Anterior cingulate cortex (tissue), 58 donors: ENCODE data around the gene SLC24A1.

ENCODE experiments used
- DNase-seq, 58 donors: peaks; one replicate each; lab custom pipeline; 2025; lab: John Stamatoyannopoulos, UW

Gene SLC24A1

DNA sequence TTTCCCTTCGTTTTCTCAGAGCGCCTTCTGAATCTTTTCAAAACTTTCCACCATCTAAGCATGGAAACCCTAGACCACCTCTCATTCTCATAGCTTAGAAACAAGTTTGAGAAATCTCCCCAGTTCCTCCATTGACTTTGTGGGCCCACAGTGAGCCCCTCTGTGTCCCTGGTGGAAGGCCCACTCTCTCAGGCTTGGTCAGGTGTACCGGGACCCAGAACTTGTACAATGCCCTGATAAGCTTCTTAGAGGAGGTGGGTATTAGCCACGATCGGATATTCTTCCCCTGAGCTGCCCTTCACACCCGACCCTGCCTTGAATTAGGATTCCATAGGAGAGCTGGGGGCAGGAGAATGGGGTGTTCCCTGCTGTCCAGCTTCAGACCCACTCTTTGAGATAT is at the start of gene SLC24A1:
TSS of gene SLC24A1 (plus strand) at position 301 of the 400 bp plus-strand sequence. CDS start 2,143 bp downstream, outside the sequence.
- no peak for DNase-seq

DNA sequence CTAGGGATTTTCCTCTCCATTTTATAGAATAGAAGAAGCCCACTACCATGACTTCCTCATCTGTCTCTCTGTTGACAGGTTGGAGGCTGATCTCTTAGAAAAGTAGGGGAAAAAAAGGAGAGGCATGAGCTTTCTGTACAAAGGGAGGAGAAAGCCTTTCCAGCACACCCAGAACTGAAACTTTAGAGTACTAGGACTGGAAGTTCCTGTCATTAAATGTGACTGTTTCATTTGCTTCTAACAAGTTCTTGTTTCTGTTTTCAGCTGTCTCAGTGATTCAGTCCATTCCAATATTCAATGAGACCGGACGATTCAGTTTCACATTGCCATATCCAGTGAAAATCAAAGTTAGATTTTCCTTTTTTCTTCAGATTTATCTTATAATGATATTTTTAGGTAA is 49.8 kb upstream of the SLC24A1 start:
- DNase-seq = peak in 2 of 58 donors; percentile 12 to 28

DNA sequence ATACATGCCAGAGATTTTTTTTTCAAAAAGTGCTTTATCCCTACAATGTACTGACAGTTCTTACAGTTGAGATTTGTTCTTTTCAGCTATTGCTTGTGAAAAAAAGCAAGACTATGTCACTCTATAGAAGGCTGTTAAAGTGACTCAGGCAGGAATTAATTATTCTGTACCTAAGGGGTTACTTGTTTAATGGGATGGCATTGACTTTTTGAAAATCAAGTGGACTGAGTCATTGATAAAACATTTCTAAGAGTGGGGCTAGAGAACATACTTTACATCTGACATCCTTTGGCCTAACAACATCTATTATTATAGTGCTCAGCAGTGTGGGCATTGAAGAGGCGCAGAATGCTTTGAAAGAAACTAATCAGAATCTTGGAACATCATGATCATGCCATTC is 45.1 kb upstream of the SLC24A1 start:
- no peak for DNase-seq

DNA sequence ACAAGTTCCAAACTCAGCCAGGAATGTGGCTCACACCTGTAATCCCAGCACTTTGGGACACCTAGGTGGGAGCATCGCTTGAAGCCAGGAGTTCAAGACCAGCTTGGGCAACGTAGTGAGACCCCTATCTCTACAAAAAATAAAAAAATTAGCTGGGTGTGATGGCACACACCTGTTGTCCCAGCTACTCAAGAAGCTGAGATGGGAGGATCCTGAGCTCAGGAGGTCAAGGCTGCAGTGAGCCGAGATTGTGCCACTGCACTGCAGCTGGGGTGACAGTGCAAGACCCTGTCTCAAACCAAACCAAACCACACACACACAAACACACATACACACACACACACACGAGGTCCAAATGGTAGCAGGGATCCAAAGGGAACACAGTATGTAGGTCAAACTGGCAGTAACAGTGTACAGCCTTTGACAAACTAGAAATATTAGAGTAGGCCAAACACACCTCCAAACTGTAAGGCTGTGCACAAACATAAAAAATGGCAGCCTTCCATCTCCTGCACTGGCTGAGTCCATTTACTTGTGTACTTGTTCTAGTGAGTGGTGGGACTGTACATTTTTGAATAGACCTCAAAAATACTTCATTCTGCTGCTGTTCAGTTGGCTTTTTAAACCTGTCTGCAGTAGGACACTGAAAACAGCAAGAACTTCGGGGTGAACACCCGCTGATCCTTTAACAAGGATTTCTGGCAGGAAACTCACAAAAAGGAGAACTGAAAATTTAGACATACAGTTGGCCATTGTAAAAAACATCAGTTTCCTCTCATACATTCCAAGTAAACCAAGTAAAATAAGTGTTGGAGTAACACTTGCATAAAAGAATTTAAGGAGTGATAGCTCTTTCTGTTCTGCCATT is 44.4 kb upstream of the SLC24A1 start:
- no peak for DNase-seq

DNA sequence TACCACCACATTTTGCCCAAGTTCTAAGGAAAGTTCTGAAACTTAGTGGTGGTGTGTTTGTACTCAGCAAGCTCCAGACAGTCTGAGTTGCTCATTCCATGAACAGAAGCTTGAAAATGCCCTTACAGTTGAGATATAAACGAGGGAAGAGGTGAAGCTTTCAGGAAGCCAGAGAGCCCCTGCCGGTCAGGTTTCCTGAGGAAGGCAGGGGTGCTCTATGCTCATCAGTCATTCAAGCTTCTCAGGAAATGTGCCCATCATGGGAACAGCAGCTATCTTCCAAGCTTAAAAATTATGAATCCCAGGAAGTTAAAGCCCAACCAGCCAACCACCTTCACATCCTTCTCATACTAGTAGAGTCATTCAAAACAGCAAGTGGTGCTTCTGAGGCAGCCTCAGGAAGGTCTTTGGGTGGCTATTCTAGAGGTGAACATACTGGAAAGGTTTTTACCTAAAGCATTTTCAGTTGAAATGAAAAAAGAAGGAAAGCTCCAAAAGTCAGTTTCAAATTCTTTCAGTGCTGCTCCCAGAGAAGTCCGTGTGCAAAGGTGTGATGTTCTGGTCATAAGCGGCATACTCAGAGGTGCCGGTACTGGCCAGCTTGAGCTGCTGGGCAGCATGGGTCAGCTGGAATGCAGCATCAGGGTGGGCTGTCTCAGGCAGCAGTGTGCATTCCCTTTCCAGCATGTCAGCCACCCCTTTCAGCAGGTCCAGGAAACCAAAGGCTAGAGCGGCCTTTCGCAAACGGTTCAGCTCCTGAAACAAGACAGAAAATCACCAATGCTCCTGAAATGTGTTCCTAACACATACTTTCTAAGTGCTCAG is 42.6 kb upstream of the SLC24A1 start:
- no peak for DNase-seq

DNA sequence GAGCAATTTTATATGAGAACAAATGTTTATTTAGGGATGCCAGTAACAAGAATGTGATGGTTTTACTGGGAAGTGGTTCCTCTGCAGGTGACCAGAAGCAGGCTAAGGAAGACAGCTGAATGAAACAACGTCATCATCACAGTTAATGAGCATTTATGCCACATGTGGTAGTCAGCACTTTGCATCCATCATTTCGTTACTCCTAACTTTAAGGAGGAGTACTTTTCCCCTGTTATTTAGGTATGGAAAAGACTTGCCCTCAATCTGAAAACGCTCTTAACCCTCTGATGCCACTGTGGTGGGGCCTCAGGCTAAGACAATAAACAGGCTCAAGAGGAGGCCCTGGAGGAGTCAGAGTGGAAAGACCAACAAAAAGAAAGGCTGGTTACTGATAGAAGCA is 42.0 kb upstream of the SLC24A1 start:
- no peak for DNase-seq

DNA sequence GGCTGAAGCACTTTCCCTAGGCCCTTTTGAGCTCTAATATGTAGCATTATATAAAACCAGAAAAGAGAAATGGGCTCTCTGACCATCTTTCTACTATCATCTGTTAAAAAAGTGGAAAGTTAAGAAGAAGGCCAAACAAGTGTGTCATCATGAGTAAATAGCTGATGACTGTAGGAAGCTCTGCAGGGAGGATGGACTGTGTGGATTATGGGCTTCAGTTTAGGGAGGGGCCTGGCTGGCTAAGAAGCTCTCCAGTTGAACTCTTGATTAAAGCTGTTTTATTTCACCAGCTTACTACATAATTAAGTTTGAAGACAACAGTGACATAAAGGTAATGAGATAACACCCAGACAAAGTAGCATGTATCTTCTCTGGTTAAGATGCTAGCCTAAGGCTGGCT is 41.5 kb upstream of the SLC24A1 start:
- no peak for DNase-seq

DNA sequence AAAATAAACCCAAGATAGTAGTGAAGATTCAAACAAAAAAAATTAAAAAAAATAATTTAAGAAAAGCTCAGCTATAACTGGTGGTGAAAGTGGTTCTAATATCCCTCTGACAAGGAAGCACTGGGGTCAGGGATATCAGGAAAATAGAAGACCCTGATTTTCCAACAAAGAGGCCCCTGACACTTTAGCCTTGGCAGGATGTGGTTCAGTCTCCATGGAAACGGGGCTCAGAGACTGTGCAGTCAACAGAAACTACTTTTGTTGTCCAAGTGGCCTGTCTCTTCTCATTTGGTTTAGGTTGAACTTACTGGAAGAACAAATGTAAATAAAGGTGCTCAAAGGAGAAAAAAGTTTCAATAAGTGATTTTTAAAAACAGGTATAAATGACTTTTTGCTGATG is 38.0 kb upstream of the SLC24A1 start:
- no peak for DNase-seq

DNA sequence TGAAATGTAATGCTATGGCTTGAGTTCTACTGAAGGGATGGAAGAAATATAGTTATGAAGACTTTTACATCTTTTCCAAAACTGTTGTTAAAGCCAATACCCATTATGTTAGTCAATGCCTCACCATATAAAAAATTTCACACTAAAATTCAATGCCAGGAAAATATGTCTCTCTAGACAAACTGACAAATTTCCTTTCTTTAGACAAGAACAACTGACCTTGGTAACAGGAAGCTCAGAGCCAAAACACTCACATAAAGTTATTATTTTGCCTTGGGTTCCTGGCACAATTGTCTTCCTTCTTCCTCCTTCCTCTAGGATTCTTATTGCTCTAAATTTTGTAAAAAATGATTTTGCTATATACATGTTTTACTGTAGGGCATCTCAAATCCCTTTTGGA is 37.5 kb upstream of the SLC24A1 start:
- DNase-seq = no peak

DNA sequence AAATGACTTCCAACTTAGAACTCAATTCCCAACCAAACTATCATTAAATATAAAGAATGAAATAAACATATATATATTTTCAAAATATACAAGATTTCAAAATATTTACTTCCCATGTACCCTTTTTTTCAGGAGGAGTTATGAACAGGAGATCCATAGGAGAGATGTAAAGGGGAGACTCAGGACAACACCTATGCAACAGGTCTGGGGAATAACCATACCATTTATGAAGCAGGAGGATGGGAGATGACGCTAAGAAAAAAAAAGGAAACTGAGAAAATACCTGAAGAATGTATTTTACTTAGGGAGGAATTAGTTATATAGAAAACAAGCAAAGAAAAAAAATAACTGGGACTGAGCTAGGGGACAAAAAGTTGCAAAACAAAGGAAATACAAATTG is 34.6 kb upstream of the SLC24A1 start:
- no peak for DNase-seq

DNA sequence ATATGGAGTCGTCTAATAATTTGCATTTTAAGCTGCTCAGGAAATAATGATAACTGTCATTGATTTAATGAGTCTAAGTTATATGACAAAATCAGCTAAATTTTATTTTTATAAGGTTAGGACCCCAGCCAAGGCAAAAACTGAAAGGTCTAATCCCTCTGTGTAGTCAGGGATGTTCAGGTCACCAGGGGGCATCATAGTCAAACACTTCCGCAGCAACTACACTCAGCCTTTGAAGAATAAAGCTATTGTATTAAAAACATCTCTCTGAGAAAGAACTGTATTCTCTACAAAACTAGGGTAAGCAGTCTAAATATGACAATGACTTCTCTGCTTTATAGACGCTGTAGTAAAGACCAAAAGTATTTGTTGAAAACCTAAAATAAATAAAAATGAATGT is 25.8 kb upstream of the SLC24A1 start:
- DNase-seq = peak in 25 of 58 donors; percentile 3 to 57 (median 20)

DNA sequence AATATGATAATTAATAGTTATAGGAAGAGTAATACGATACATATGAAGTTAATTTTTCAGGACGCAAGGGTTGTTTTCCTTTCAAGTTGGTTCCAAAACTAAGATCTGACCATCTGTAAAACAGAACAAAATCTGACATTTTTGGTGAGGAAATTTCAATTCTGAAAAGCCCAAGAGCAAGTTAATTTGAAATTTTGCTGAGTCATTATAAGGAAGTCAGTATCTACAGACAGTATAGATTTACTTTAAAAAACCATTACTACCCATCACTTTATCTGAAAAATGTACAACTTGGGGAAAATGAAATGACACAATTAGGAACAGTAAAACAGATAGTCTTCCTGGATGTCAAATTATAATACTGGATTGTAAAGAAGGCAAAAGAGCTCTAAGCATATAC is 23.3 kb upstream of the SLC24A1 start:
- no peak for DNase-seq

DNA sequence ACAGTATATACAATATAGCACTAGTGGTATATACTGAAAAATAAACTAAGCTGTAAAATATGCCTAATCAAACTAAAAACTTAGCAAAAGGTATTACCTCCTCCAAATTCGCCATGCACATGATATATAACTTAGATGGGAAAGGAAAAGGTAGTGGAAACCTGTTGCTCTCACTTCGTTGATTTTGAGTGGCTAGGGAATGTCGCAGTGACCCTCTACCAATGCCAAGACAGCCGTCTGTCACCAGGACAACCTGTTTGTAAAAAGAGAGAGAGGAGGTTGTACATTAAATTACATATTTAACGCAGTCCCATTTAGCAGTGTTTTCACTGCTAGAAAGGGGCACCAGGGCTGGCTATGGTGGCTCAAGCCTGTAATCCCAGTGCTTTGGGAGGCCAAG is 22.1 kb upstream of the SLC24A1 start:
- no peak for DNase-seq

DNA sequence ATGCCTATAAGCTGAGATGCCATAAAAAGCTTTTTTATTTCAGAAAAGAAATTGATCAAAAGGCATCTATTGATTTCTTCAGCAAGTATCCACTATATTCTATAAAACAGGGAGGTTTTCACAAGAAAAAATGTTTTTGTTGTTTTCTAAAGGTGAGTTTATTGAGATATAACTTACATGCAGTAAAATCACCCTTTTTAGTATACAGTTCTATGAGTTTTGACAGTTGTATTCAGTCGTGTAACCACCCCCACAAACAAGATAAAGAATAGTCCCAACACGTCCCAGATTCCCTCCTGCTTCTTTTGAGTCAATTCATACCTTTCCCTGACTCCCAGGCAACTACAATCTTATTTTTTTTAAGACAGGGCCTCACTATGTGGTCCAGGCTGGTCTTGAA is 18.6 kb upstream of the SLC24A1 start:
- no peak for DNase-seq

DNA sequence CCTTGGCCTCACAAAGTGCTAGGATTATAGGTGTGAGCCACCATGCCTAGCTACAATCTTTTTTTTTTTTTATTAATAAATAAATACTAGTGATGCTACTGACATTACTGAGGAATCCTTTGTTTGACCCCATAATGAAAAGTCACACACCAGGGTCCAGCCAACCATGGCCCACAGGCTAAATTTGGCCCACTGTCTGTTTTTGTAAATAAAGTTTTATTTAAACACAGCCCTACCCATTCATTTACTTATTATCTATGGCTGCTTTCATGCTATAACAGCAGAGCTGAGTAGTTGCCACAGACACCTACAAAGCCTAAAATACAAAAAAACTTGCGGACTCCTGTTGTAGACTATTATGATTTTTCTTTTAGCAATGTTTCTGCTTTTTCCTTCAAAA is 18.2 kb upstream of the SLC24A1 start:
- no peak for DNase-seq

DNA sequence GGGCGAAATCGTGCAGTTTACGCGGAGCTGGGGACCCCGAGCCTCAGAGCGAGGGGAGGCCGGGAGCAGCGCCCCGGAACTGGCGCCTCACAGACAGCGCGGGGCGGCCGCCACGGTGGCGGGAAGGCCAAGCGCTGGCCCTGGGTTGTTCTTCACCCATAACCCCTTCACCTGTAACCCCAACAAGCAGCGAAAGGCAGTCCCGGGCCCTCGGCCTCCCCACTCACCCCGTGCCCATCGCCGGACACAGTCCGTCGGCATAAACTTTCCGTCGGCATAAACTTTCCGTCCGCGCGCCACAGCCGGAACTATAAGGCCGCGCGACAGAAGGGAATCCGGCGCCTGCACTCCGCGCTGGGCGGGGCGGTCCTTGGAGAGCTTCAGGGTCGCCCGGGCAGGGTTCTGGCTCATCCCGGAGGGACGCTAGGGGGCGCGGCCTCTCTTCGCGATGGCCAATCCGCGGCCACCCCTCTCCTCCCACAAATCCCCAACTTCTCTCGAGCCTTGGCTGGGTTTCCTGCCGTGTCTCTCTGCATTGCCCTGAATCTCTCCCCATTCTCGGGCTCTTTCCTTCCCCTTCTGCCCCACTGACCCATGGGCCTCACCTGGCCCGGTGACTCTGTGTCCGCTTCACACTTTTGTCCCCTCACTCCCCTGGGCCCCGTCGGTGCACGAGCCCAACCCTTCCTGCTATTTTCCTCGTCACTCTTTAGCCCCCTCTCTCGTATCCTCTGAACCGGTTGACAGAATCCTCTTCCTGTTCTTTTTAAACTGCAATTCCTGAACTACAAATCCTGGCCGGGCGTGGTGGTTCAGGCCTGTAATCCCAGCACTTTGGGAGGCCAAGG is 10.6 kb upstream of the SLC24A1 start, which contains the start of gene INTS14:
TSS of gene INTS14 (minus strand) at position 261 of the 848 bp plus-strand sequence. CDS start 3,751 bp downstream, outside the sequence.
- peak; percentile 44 to 97 (median 94) for DNase-seq

DNA sequence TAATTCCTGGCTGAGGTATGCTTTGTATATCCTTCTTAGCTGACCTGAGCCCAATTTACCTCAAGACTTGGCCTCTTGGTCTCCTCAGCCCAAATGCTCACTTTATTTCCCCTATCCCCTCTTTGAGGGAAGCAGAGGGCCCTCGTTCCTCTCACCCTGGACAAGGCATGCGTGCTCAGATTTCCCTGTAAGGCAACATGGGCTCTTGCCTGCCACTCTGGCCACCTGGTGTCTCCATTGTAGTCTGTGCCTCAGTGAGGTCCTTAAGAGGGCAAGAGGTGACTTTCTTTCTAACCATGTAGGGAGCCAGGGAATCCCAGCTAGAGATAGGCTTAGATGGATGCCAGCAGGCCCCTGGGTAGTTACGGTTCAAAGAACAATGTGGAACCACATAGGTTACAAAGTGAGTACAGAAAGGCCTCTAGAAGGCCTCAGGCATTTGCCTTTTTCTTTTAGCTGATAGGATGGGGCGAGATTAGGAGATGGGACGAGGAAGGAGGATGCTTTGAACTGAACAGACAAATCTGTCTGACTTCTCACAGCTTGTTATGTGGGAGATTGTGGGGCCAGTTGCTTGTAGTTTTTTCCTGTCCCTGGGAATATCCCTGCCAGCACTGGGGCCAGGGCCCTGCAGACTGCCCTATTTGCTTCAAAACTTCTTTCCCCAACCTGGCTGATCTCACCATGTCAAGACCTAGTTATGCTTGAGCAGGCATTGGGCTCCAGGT is 9.7 kb upstream of the SLC24A1 start:
- peak in 2 of 58 donors; percentile 4 to 11 for DNase-seq

DNA sequence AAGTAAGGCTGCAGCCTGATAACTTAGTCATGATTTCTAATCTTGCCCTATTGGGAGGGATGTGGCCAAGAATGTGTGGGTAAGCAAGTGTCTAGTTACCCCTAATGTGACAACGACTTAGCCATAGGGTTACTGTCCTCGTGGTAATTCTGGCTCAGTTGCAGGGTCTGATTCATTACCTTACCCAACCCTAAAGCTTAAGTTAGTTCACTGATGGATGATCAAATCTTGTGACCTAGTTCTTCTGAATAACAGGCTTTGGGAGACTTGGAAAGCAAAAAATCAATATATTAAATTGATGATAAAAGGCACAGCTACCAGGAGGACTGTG is 9.2 kb upstream of the SLC24A1 start:
- no peak for DNase-seq

DNA sequence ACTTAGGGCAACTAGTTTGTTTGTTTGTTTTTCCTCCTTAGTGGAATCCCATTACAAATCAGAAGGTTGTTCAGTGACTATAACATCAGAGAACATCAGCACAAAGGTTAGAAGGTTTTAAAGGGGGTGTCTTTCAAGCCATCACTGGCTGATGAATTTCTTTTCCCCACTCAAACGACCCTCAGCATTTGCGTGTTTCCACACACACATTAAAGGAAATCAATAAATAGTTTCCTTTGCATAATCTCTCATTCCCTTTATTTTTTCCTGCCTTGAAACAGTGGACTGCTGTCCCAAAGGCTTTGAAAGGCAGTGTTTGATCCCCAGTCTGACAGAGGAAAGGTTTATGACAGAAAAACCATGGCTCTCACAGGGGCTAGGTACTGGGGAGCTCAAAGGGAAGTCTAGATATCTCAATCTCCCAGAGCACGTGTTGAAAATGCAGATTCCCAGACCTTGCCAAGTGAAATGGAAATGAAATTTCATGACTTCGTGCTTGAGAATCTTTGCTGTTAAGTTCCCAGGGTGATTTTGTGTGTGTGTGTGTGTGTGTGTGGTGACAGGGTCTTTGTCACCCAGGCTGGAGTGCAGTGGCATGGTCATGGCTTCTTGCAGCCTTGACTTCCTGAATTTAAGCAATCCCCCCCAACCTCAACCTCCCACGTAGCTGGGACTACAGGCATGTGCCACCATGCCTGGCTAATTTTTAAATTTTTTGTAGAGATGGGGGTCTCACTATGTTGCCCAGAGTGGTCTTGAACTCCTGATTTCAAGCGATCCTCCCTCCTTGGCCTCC is 8.6 kb upstream of the SLC24A1 start:
- no peak for DNase-seq
